OCI-LY3 (cell line): ENCODE results near the gene LSP1.

Experiments
- H2AFZ ChIP-seq: fragments of 200-600, 300-600 bp; shearing (Covaris generic); 2 replicates; pipeline ENCODE4 v1.6.0; 2014; ENCODE audit warnings: antibody characterized with exemption, low read depth, low read length
- H3K27ac ChIP-seq: fragments of 200-600, 300-600 bp; sonication (generic); 2 replicates; pipeline ENCODE4 v1.5.1; 2014; ENCODE audit warnings: mild to moderate bottlenecking, low read length, moderate library complexity, mixed read lengths
- H3K27me3 ChIP-seq: fragments of 200-600, 300-600 bp; sonication (generic); 2 replicates; pipeline ENCODE4 v1.6.1; 2014; ENCODE audit warnings: low read depth, low read length, mixed read lengths
- H3K36me3 ChIP-seq: fragments of 200-600, 300-600 bp; sonication (generic); replicated peaks from 2 replicates; pipeline ENCODE3; 2014; ENCODE audit warnings: low read depth, low read length, mixed read lengths
- H3K4me1 ChIP-seq: fragments of 300-600, 200-600 bp; sonication (generic); 2 replicates; pipeline ENCODE4 v1.6.1; 2014; ENCODE audit warnings: low read length, mixed read lengths
- H3K4me2 ChIP-seq: fragments of 200-600, 300-600 bp; sonication (generic); 2 replicates; pipeline ENCODE4 v1.6.1; 2014; ENCODE audit warnings: low read length, mixed read lengths
- H3K4me3 ChIP-seq: fragments of 300-600, 200-600 bp; sonication (generic); 2 replicates; pipeline ENCODE4 v1.5.1; 2014; ENCODE audit warnings: antibody characterized with exemption, mild to moderate bottlenecking, low read length, moderate library complexity
- H3K79me2 ChIP-seq: fragments of 300-600, 200-600 bp; shearing (Covaris generic); 2 replicates; pipeline ENCODE4 v1.6.1; 2014; ENCODE audit warnings: mild to moderate bottlenecking, low read length, mixed read lengths
- H3K9ac ChIP-seq: fragments of 300-600, 200-600 bp; shearing (Covaris generic); 2 replicates; pipeline ENCODE4 v1.6.0; 2014; ENCODE audit warnings: mild to moderate bottlenecking, low read length, moderate library complexity
- H3K9me3 ChIP-seq: fragments of 200-600, 300-600 bp; shearing (Covaris generic); 2 replicates; pipeline ENCODE4 v1.6.1; 2014; ENCODE audit warnings: low read length, mixed read lengths; ENCODE audit not compliant: insufficient read depth
- H4K20me1 ChIP-seq: fragments of 200-600, 300-600 bp; sonication (generic); 2 replicates; pipeline ENCODE4 v1.6.1; 2016; ENCODE audit warnings: low read length, mixed read lengths; ENCODE audit not compliant: insufficient read depth
- CTCF ChIP-seq: fragments of 200-600, 300-600 bp; sonication (generic); IDR thresholded peaks from 2 replicates; pipeline ENCODE4 v1.5.1; 2014; ENCODE audit warnings: antibody characterized with exemption, low read length, low read depth
- EZH2phosphoT487 ChIP-seq: fragments of 200-600 bp; shearing (Covaris generic); IDR thresholded peaks from 2 replicates; pipeline ENCODE4 v1.6.1; 2018; ENCODE audit warnings: antibody characterized with exemption, mixed run types, low read depth

The LSP1 gene

GRCh38 chr11:1928891-1929541 is 76.1 kb downstream of the LSP1 start:
- Histone ChIP-seq H4K20me1 (no peaks in the 10 kb centered on the region), H3K27ac (no peak overlapping the region), H3K4me1 (no peaks in the 10 kb centered on the region), H2AFZ (no peak overlapping the region), H3K79me2 (no peaks in the 10 kb centered on the region), H3K27me3 (peaks cover 11% of the 10 kb centered on the region; the same call in 1 of the 2 replicates), H3K9ac (no peak overlapping the region), H3K4me2 (no peak overlapping the region), H3K36me3 (no peaks in the 10 kb centered on the region), H3K9me3 (no peaks in the 10 kb centered on the region), H3K4me3 (no peak overlapping the region)
- TF ChIP-seq EZH2phosphoT487 (no peak), CTCF (no peak)

- no peak overlapping the region for H3K9ac ChIP-seq
- H3K27me3 ChIP-seq, result 0 out of 2 replicates have a peak, but pooled peaks cover 10% of the 10 kb centered on the region
- H3K27ac ChIP-seq, result no peak overlapping the region
- no peak overlapping the region for H3K4me3 ChIP-seq
- no peak overlapping the region for H3K4me2 ChIP-seq
- no peak for TF ChIP-seq EZH2phosphoT487
- no peak for TF ChIP-seq CTCF
- no peaks in the 10 kb centered on the region for H3K9me3 ChIP-seq
- no peak overlapping the region for H2AFZ ChIP-seq
- no peaks in the 10 kb centered on the region for H3K4me1 ChIP-seq
- no peaks in the 10 kb centered on the region for H3K79me2 ChIP-seq
- no peaks in the 10 kb centered on the region for H3K36me3 ChIP-seq
- no peaks in the 10 kb centered on the region for H4K20me1 ChIP-seq
Measured at GRCh38 chr11:1929621-1930461, 77.0 kb downstream of the LSP1 start.

- Histone ChIP-seq H2AFZ (no peak overlapping the region), H3K4me3 (no peak overlapping the region), H3K4me2 (no peak overlapping the region), H3K4me1 (no peaks in the 10 kb centered on the region), H3K36me3 (no peaks in the 10 kb centered on the region), H3K27ac (no peak overlapping the region), H3K79me2 (no peaks in the 10 kb centered on the region), H3K9me3 (no peaks in the 10 kb centered on the region), H4K20me1 (no peaks in the 10 kb centered on the region), H3K27me3 (0 out of 2 replicates have a peak, but pooled peaks cover 10% of the 10 kb centered on the region), H3K9ac (no peak overlapping the region)
- TF ChIP-seq EZH2phosphoT487 (no peak), CTCF (no peak)
Measured at GRCh38 chr11:1930462-1930830, 77.6 kb downstream of the LSP1 start.

- no peaks in the 10 kb centered on the region for H3K4me1 ChIP-seq
- no peaks in the 10 kb centered on the region for H3K79me2 ChIP-seq
- H4K20me1 ChIP-seq, result no peaks in the 10 kb centered on the region
- H3K27me3 ChIP-seq, result 0 out of 2 replicates have a peak, but pooled peaks cover 10% of the 10 kb centered on the region
- H2AFZ ChIP-seq, result no peak overlapping the region
- H3K27ac ChIP-seq, result no peak overlapping the region
- no peaks in the 10 kb centered on the region for H3K36me3 ChIP-seq
- no peaks in the 10 kb centered on the region for H3K9me3 ChIP-seq
- no peak overlapping the region for H3K4me3 ChIP-seq
- H3K4me2 ChIP-seq, result no peak overlapping the region
- no peak overlapping the region for H3K9ac ChIP-seq
- TF ChIP-seq EZH2phosphoT487 (no peak), CTCF (no peak)
Measured at GRCh38 chr11:1931341-1932104, 78.6 kb downstream of the LSP1 start.
